ENCODE data around the gene FBXO10.

GRCh38 chr9:37465249-37466036 lies 110.7 kb downstream of the FBXO10 start, which contains the start of gene ZBTB5:
- TF ChIP-seq, protein P1, sequence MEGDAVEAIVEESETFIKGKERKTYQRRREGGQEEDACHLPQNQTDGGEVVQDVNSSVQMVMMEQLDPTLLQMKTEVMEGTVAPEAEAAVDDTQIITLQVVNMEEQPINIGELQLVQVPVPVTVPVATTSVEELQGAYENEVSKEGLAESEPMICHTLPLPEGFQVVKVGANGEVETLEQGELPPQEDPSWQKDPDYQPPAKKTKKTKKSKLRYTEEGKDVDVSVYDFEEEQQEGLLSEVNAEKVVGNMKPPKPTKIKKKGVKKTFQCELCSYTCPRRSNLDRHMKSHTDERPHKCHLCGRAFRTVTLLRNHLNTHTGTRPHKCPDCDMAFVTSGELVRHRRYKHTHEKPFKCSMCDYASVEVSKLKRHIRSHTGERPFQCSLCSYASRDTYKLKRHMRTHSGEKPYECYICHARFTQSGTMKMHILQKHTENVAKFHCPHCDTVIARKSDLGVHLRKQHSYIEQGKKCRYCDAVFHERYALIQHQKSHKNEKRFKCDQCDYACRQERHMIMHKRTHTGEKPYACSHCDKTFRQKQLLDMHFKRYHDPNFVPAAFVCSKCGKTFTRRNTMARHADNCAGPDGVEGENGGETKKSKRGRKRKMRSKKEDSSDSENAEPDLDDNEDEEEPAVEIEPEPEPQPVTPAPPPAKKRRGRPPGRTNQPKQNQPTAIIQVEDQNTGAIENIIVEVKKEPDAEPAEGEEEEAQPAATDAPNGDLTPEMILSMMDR (conservative IDR thresholded peaks at IDR 0.05; ENCODE audit: low read depth in 2 of 2) = no peak
- no peak for TF ChIP-seq ZNF331 (CRISPR knock-in tag; IDR thresholded peaks at IDR 0.05; ENCODE audit: low read depth)
- TF ChIP-seq EZH2 (IDR thresholded peaks at IDR 0.05; ENCODE audit: low read depth, unreplicated experiment) = no peak
- peak; percentile 60 for TF ChIP-seq POLR2AphosphoS5 (IDR thresholded peaks at IDR 0.05; ENCODE audit: low read depth)
- TF ChIP-seq REST (IDR thresholded peaks at IDR 0.05; ENCODE audit: unreplicated experiment) = no peak
- no peak for TF ChIP-seq JUNB (IDR thresholded peaks at IDR 0.05; ENCODE audit: unreplicated experiment)
- no peak for TF ChIP-seq STAT1 (IDR thresholded peaks at IDR 0.05; ENCODE audit: unreplicated experiment)
- peak; percentile 90 for TF ChIP-seq CREB1 (CRISPR knock-in tag; IDR thresholded peaks at IDR 0.05; ENCODE audit: low read depth)
- no peak for TF ChIP-seq EZH2phosphoT487 (IDR thresholded peaks at IDR 0.05; ENCODE audit: unreplicated experiment)
- no peak; the same call in 1 of the 2 replicates for TF ChIP-seq NANOG (IDR thresholded peaks at IDR 0.05; ENCODE audit: borderline replicate concordance)
- no peak for TF ChIP-seq ZNF114 (CRISPR knock-in tag; IDR thresholded peaks at IDR 0.05)

All from GM23338 (cell line).